Caki2 (cell line): Measurements from ENCODE around the gene PEF1. TPM values are rescaled to one million over a fixed set of nuclear protein-coding genes. Genes with fewer than 3 reads are reported as not detected.

Experiments
- DNase-seq: peaks from one replicate; pipeline ENCODE4 v3.0.0-alpha.2; 2015; ENCODE audit warnings: low read depth
- in situ Hi-C: cut with HindIII; loops from 2 replicates; pipeline ENCODE4 v1.10.0; 2016; ENCODE audit warnings: low sequenced_read_pairs, low pct_unique_long_range_greater_than_20kb, mixed read lengths
- total RNA-seq: library from RNA; depleted of rRNA; stranded (reverse); fragments of >200 nt; shearing (Covaris generic); gene quantifications from 2 replicates; pipeline ENCODE4 v1.2.3, GENCODE V29; 2014; ENCODE audit warnings: low replicate concordance; rRNA removed

Gene PEF1
- total RNA-seq, 1 experiment from 2014 or later = 110 TPM

- in situ Hi-C loops = no loop called here
- no peak for DNase-seq
Measured at GRCh38 chr1:31581821-31582810, 62.6 kb downstream of the PEF1 start.

- DNase-seq = no peak
- in situ Hi-C loops = no loop called here
Measured at GRCh38 chr1:31580891-31581603, 63.6 kb downstream of the PEF1 start.

DNA sequence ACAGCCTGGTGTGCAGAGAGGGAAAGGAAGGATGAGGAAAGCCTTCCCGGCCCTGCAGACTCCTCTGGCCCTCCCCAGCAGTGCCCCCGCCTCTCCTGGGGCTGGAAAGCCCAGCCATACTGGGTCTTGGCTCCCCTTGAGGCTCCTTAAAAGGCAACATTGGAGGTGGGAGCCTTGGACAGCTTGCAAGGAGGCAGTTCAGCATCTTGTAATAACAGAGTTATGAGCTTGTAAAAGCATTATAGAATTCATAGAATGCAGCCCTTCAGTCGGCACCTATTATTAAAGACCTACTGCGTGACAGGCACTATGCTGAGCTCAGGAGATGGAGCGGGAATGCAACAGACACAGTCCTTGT is 64.2 kb downstream of the PEF1 start:
- no peak for DNase-seq
- in situ Hi-C loops = no loop called here

Other genes with a start within 250 kb of the PEF1 start
- gene SERINC2, start 231.7 kb downstream of the PEF1 start, total RNA-seq = 7.1 and 13.3 TPM in 2 replicates
- gene TINAGL1, start 68.4 kb downstream of the PEF1 start, total RNA-seq = 706 and 710 TPM in 2 replicates
- gene HCRTR1, start 27.2 kb downstream of the PEF1 start, total RNA-seq = not detected in 2 replicates
- gene COL16A1, start 59.1 kb upstream of the PEF1 start, total RNA-seq = 2.8 and 5.1 TPM in 2 replicates
- 7.9 and 13.7 TPM in 2 replicates for gene ADGRB2, start 119.5 kb upstream of the PEF1 start, total RNA-seq
- gene SPOCD1, start 171.1 kb upstream of the PEF1 start, total RNA-seq = 0.93 and 4.4 TPM in 2 replicates